Esophagus (tissue), 2 donors: ENCODE results near the gene NBEA. TPM values are rescaled to one million over a fixed set of nuclear protein-coding genes. Genes with fewer than 3 reads are reported as not detected.
"Not testable (repeated sequence)": the region's sequence is repeated elsewhere in the genome, so short reads cannot be mapped to it uniquely, and the experiment has no call there.

Source experiments
- H3K27ac ChIP-seq, 2 donors: one replicate each; pipeline ENCODE4 v1.5.1; 2013; ENCODE audit warnings: low read depth in 2 of 2, mild to moderate bottlenecking in 2 of 2, inconsistent platforms in 1 of 2, low read length in 1 of 2, moderate library complexity in 1 of 2
- H3K27me3 ChIP-seq, 2 donors: one replicate each; pipeline ENCODE4 v1.6.1; 2013; ENCODE audit warnings: low read length in 2 of 2, control low read depth in 1 of 2, mild to moderate bottlenecking in 1 of 2; ENCODE audit not compliant: insufficient read depth in 2 of 2, control insufficient read depth in 1 of 2
- H3K36me3 ChIP-seq, 2 donors: one replicate each; pipeline ENCODE4 v1.6.1; 2013; ENCODE audit warnings: low read length in 1 of 2; ENCODE audit not compliant: control insufficient read depth in 2 of 2, insufficient read depth in 2 of 2
- H3K4me1 ChIP-seq, 2 donors: one replicate each; pipeline ENCODE4 v1.6.1; 2013; ENCODE audit warnings: low read length in 1 of 2; ENCODE audit not compliant: control insufficient read depth in 2 of 2, insufficient read depth in 2 of 2
- H3K4me3 ChIP-seq, 2 donors: one replicate each; pipeline ENCODE4 v1.5.1; 2013; ENCODE audit warnings: low read length in 2 of 2, mild to moderate bottlenecking in 2 of 2, low read depth in 1 of 2, moderate library complexity in 1 of 2
- H3K9me3 ChIP-seq, 2 donors: one replicate each; pipeline ENCODE4 v1.6.1; 2013; ENCODE audit warnings: mild to moderate bottlenecking in 2 of 2, low read depth in 1 of 2, low read length in 1 of 2, moderate library complexity in 1 of 2; ENCODE audit not compliant: control insufficient read depth in 2 of 2, insufficient read depth in 1 of 2
- whole genome bisulfite sequencing, 2 donors: extraction: QIAGEN DNeasy Blood & Tissue Kit; methylation state at CpG; one replicate each; pipeline ENCODE4 v1.1.7; 2013; 5-methylcytosine and 5-hydroxymethylcytosine counted together
- polyA plus RNA-seq, 2 donors: library from polyadenylated mRNA; stranded (reverse); fragments of 200-250 nt; gene quantifications; one replicate each; pipeline ENCODE4 v1.2.3, GENCODE V29; 2013
- donor health status: healthy with polysubstance abuse.
- donor health status: Bipolar disorder and iron deficiency.

NBEA gene
- polyA plus RNA-seq, 2 donors: 0.51 to 1.6 TPM

- Histone ChIP-seq H3K9me3 (no peaks in the 10 kb centered on the region), H3K4me1 (no peaks in the 10 kb centered on the region), H3K27me3 (no peaks in the 10 kb centered on the region), H3K4me3 (no peak overlapping the region), H3K36me3 (no peaks in the 10 kb centered on the region), H3K27ac (no peak overlapping the region)
- 81% methylated on average over 3 of the region's 3 CpGs for WGBS, 2 donors
Observed at GRCh38 chr13:35039012-35039411, 96.9 kb downstream of the NBEA start.

GRCh38 chr13:35046587-35046986 is 104.5 kb downstream of the NBEA start:
- H3K27ac ChIP-seq: no peak overlapping the region
- H3K4me3 ChIP-seq: no peak overlapping the region
- WGBS, 2 donors: 94 to 97% methylated on average over 2 of the region's 2 CpGs
- H3K4me1 ChIP-seq: no peaks in the 10 kb centered on the region
- no peaks in the 10 kb centered on the region for H3K27me3 ChIP-seq
- H3K9me3 ChIP-seq: no peaks in the 10 kb centered on the region
- no peaks in the 10 kb centered on the region for H3K36me3 ChIP-seq

DNA sequence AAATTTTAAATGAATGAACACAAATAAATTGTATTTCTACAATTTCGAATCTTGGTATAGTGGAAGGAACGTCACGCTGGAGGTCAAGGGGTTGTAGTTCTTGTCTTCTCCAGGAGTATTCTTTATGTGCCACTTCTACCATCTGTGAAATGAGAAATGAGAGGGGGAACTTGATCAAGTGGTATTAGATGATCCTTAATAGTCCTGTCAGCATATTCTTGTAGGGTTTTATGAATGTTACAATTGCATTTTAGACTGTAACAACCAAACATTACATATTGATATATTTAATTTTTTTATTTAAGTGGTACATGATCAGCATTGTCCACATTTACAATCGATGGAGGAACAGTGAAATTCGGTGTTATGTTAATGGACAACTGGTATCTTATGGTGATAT is 113.6 kb downstream of the NBEA start:
- Histone ChIP-seq H3K36me3 (no peaks in the 10 kb centered on the region), H3K4me1 (no peaks in the 10 kb centered on the region), H3K4me3 (no peak overlapping the region), H3K27ac (no peak overlapping the region), H3K27me3 (no peaks in the 10 kb centered on the region), H3K9me3 (no peaks in the 10 kb centered on the region)
- 94 to 96% methylated on average over 5 of the region's 5 CpGs for WGBS, 2 donors

DNA sequence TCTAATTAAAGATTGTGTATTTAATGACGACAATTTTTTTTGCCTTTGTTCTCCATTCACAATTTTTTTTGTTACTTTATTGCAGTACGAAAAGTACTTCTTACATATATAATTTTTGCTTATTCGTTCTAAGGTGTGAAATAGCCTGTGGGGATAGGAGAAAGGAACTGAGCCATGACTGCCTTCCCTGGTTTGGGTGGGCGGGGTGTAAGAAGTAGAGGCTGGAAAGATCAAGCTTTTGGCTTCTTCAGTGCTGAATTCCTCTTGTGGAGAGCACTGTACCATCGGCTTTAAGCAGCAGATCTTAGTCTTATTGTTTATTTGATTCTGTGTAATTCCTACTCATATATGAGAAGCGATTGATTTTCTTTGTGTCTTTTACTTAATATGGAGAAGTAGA is 115.8 kb downstream of the NBEA start:
- no peak overlapping the region for H3K4me3 ChIP-seq
- no peaks in the 10 kb centered on the region for H3K27me3 ChIP-seq
- no peaks in the 10 kb centered on the region for H3K4me1 ChIP-seq
- no peaks in the 10 kb centered on the region for H3K36me3 ChIP-seq
- WGBS, 2 donors: 77 to 82% methylated on average over 6 of the region's 6 CpGs
- no peak overlapping the region for H3K27ac ChIP-seq
- H3K9me3 ChIP-seq: no peaks in the 10 kb centered on the region

GRCh38 chr13:35058585-35058984 is 116.5 kb downstream of the NBEA start:
- H3K27ac ChIP-seq, H3K4me3 ChIP-seq, H3K27me3 ChIP-seq, H3K4me1 ChIP-seq, H3K9me3 ChIP-seq, H3K36me3 ChIP-seq: not testable (repeated sequence)
- 87 to 88% methylated on average over 3 of the region's 3 CpGs for WGBS, 2 donors

DNA sequence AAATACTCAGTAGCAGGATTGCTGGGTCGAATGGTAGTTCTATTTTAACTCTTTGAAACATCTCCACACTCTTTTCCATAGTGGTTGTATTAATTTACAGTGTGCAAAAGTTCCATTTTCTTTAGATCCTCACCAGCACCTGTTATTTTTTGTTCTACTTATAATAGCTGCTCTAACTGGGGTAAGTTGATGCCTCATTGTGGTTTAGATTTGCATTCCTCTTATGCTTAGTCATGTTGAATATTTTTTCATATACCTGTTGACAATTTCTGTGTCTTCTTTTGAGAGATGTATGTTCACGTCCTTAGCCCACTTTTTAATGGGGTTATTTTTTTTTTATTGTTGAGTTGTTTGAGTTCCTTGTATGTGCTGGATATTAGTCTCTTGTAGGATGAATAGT is 144.6 kb downstream of the NBEA start:
- Histone ChIP-seq H3K27ac (no peak overlapping the region), H3K4me1 (no peaks in the 10 kb centered on the region), H3K36me3 (no peaks in the 10 kb centered on the region), H3K9me3 (no peaks in the 10 kb centered on the region), H3K4me3 (no peak overlapping the region), H3K27me3 (no peaks in the 10 kb centered on the region)
- 63 to 67% methylated on average over 2 of the region's 2 CpGs for WGBS, 2 donors

DNA sequence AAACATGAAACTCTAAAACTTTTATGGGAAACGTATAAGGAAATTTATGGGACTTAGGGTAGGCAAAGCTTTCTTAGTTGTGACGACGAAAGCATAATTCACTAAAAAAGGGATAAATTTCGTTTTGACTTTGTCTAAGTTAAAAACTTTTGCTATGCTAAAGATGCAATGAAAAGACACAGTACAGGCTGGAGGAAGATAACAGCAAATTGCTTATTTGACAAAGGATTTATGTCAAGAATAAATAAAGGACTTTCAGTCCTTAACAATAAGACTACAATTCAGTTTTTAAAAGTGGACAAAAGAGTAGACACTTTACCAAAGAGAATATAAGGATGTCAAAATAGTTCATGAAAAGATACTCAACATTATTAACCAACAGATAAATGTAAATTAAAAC is 150.2 kb downstream of the NBEA start:
- H3K9me3 ChIP-seq: no peaks in the 10 kb centered on the region
- no peaks in the 10 kb centered on the region for H3K27me3 ChIP-seq
- H3K27ac ChIP-seq: no peak overlapping the region
- no peaks in the 10 kb centered on the region for H3K36me3 ChIP-seq
- WGBS, 2 donors: 82 to 84% methylated on average over 4 of the region's 4 CpGs
- H3K4me3 ChIP-seq: no peak overlapping the region
- H3K4me1 ChIP-seq: no peaks in the 10 kb centered on the region

DNA sequence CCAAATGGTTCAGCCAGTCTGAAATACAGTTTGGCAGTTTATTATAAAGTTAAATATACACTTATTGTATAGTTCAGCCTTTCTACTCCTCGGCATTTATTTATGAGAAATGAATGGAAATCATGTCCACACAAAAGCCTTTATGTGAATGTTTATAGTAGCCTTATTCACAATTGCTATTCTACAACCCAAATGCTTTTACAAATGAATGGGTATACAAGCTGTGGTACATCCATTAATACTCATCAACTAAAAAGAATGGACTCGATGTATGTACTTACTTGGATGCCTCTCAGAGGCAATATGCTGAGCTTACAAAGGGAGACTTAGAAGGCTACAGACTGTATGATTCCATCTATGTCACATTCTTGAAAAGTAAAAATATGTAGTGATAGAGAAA is 150.7 kb downstream of the NBEA start:
- Histone ChIP-seq H3K36me3 (no peaks in the 10 kb centered on the region), H3K9me3 (no peaks in the 10 kb centered on the region), H3K4me3 (no peak overlapping the region), H3K27me3 (no peaks in the 10 kb centered on the region), H3K27ac (no peak overlapping the region), H3K4me1 (no peaks in the 10 kb centered on the region)
- 64 to 81% methylated on average over 2 of the region's 2 CpGs for WGBS, 2 donors

DNA sequence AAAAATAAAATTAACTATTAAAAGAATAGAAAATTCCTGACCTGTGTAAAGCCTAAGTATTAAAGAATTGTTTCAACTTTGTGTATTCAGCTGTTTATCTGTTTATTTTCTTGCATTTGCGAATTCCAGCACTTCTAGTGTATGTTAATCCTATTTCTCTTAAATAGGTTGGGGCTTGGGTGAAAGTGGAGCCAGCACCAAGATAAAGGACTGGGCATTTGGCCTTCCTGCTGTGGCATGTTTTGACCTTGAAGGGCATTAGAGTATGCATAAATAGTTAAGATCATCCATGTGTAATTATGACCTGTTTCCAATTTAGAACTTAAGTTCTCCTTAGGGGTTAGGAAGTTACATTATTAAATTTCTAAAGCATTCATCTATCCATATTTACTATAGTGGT is 151.3 kb downstream of the NBEA start:
- WGBS, 2 donors: 86 to 94% methylated on average over 1 of the region's 1 CpG
- Histone ChIP-seq H3K27ac (no peak overlapping the region), H3K36me3 (no peaks in the 10 kb centered on the region), H3K4me3 (no peak overlapping the region), H3K27me3 (no peaks in the 10 kb centered on the region), H3K4me1 (no peaks in the 10 kb centered on the region), H3K9me3 (no peaks in the 10 kb centered on the region)

- not testable (repeated sequence) for H3K36me3 ChIP-seq, H3K4me1 ChIP-seq, H3K4me3 ChIP-seq, H3K27ac ChIP-seq, H3K9me3 ChIP-seq, H3K27me3 ChIP-seq
Observed at GRCh38 chr13:35106771-35107170, 164.7 kb downstream of the NBEA start.
